ENCODE results near the gene TFEB.

DNA sequence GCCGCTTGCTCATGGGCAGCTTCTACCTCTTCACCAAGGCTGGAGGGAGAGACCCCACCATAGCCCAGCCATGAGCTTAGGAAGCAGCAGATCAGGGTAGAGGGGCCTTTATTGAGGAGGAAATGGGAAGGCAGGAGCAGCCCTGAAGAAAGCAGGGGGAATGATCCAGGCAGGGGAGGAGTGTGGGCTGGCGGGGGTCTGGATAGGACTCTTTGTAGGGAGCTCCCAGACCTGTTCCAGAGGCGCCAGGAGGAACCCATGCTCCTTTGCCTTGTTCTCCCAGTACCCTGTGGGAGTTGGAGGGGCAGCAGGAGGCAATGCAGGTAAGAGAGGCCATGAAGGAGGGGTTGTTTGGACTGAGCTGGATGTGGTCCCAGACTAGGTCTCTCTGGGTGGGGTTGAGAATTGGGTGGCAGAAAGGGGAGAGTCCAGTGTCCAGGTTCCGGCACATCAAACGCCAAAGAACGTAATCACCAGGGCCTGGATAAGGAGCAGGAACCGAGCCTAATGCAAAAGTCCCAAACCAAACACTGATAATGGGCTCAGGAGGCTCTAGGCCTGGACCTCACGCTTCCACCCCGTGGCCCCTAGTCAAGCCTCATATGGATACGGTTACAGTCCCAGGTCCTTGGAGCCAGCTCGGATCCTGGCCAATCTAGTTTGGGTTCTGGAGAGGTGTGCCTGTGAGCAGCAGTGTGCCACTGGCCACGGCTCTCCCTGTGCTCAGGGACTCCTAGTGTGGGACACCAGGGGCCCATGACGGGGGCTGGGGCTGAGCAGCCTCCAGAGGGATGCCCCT, 23.9 kb upstream of the TFEB start:
- TF ChIP-seq SP1 (IDR thresholded peaks at IDR 0.05), result no peak
- TF ChIP-seq HNF4G (IDR thresholded peaks at IDR 0.05), result no peak
- TF ChIP-seq, protein P1, sequence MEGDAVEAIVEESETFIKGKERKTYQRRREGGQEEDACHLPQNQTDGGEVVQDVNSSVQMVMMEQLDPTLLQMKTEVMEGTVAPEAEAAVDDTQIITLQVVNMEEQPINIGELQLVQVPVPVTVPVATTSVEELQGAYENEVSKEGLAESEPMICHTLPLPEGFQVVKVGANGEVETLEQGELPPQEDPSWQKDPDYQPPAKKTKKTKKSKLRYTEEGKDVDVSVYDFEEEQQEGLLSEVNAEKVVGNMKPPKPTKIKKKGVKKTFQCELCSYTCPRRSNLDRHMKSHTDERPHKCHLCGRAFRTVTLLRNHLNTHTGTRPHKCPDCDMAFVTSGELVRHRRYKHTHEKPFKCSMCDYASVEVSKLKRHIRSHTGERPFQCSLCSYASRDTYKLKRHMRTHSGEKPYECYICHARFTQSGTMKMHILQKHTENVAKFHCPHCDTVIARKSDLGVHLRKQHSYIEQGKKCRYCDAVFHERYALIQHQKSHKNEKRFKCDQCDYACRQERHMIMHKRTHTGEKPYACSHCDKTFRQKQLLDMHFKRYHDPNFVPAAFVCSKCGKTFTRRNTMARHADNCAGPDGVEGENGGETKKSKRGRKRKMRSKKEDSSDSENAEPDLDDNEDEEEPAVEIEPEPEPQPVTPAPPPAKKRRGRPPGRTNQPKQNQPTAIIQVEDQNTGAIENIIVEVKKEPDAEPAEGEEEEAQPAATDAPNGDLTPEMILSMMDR (IDR thresholded peaks at IDR 0.05; ENCODE audit: low read depth, low read length, missing input control), result no peak
- no peak for TF ChIP-seq RAD21 (IDR thresholded peaks at IDR 0.05)
- TF ChIP-seq, protein P2, sequence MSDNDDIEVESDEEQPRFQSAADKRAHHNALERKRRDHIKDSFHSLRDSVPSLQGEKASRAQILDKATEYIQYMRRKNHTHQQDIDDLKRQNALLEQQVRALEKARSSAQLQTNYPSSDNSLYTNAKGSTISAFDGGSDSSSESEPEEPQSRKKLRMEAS (IDR thresholded peaks at IDR 0.05), result no peak
- TF ChIP-seq GABPA (IDR thresholded peaks at IDR 0.05 in 1 of 2, conservative IDR thresholded peaks at IDR 0.05 in 1 of 2), result no peak
- TF ChIP-seq ATF3 (IDR thresholded peaks at IDR 0.05), result no peak

Measured in liver (tissue), 3 donors.